GM12891 (cell line): Measurements from ENCODE around the gene OR10AD1.
"Not testable (repeated sequence)": the region's sequence is repeated elsewhere in the genome, so short reads cannot be mapped to it uniquely, and the experiment has no call there.

Experiments used
- POLR2A ChIP-seq: IDR thresholded peaks from 2 replicates; pipeline ENCODE4 v1.6.1; 2011; ENCODE audit warnings: low read depth, low read length, control low read depth
- POLR2AphosphoS5 ChIP-seq: IDR thresholded peaks from 2 replicates; pipeline ENCODE4 v1.6.1; 2011; ENCODE audit warnings: low read depth, low read length, control low read depth
- TAF1 ChIP-seq: IDR thresholded peaks from 2 replicates; pipeline ENCODE4 v1.6.1; 2011; ENCODE audit warnings: low read depth, low read length, control low read depth

DNA sequence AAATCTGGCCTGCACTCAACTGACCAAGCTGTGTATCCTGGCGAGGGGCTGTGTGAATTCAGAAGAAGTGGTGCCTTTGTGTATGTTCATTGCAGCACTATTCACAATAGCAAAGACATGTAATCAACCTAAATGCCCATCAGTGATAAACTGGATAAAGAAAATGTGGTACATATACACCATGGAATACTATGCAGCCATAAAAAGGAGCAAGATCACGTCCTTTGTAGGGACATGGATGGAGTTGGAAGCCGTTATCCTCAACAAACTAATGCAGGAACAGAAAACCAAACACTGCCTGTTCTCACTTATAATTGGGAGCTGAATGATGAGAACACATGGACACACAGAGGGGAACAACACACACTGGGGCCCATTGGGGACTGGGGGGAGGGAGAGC lies 21.4 kb upstream of the OR10AD1 start:
- TF ChIP-seq POLR2A, POLR2AphosphoS5, TAF1: not testable (repeated sequence)
